Measurements from ENCODE around the gene CSNK1G3.

DNA sequence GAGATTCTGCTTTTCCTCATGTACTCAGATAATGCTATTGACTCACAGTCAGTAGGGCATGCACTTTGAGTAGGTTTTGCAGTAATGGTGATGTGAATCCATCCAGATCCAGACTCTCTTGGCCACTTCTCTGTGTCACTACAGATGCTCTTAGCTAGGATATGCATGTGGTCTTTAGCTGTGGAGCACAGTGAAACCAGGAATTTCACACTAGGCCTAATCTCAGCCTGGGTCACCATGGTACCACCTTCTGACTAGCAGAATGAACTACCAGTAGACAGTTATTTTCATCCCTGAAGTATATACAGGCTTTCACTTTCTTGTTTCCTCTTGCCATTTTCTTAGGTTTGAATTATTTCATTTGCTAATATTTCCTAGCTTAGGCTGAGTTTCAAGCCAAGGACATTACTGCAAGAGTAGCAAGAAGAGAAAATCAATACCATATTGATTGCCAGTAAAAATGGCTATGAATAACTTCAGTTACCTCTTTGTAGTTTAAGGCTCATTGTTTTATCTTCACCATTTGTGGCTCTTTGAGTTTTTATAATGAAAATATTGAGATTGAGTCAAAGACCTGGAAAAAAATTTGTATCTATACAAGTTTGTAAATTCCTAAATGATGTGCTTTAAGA is 28.4 kb upstream of the CSNK1G3 start:
- TF ChIP-seq, protein P1, sequence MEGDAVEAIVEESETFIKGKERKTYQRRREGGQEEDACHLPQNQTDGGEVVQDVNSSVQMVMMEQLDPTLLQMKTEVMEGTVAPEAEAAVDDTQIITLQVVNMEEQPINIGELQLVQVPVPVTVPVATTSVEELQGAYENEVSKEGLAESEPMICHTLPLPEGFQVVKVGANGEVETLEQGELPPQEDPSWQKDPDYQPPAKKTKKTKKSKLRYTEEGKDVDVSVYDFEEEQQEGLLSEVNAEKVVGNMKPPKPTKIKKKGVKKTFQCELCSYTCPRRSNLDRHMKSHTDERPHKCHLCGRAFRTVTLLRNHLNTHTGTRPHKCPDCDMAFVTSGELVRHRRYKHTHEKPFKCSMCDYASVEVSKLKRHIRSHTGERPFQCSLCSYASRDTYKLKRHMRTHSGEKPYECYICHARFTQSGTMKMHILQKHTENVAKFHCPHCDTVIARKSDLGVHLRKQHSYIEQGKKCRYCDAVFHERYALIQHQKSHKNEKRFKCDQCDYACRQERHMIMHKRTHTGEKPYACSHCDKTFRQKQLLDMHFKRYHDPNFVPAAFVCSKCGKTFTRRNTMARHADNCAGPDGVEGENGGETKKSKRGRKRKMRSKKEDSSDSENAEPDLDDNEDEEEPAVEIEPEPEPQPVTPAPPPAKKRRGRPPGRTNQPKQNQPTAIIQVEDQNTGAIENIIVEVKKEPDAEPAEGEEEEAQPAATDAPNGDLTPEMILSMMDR (IDR thresholded peaks at IDR 0.05), result no peak
- no peak for TF ChIP-seq POLR2AphosphoS5 (IDR thresholded peaks at IDR 0.05; ENCODE audit: low read depth, low read length)
- TF ChIP-seq, protein P2, sequence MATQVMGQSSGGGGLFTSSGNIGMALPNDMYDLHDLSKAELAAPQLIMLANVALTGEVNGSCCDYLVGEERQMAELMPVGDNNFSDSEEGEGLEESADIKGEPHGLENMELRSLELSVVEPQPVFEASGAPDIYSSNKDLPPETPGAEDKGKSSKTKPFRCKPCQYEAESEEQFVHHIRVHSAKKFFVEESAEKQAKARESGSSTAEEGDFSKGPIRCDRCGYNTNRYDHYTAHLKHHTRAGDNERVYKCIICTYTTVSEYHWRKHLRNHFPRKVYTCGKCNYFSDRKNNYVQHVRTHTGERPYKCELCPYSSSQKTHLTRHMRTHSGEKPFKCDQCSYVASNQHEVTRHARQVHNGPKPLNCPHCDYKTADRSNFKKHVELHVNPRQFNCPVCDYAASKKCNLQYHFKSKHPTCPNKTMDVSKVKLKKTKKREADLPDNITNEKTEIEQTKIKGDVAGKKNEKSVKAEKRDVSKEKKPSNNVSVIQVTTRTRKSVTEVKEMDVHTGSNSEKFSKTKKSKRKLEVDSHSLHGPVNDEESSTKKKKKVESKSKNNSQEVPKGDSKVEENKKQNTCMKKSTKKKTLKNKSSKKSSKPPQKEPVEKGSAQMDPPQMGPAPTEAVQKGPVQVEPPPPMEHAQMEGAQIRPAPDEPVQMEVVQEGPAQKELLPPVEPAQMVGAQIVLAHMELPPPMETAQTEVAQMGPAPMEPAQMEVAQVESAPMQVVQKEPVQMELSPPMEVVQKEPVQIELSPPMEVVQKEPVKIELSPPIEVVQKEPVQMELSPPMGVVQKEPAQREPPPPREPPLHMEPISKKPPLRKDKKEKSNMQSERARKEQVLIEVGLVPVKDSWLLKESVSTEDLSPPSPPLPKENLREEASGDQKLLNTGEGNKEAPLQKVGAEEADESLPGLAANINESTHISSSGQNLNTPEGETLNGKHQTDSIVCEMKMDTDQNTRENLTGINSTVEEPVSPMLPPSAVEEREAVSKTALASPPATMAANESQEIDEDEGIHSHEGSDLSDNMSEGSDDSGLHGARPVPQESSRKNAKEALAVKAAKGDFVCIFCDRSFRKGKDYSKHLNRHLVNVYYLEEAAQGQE (IDR thresholded peaks at IDR 0.05; ENCODE audit: insufficient read depth in 1 of 2, low read depth in 2 of 2, low read length in 1 of 2), result no peak

Data from Panc1 (cell line).